Esophagus squamous epithelium (tissue), 4 donors: ENCODE results near the gene REV1.

ENCODE experiments used
- CTCF ChIP-seq, 6 experiments: fragments of 450-650 bp in 4 of 6; fragments of 200-600 bp in 2 of 6; sonication (generic) in 2 of 6; IDR thresholded peaks; one replicate each; pipeline ENCODE4 v1.5.1; 2016 to 2019; ENCODE audit warnings: antibody characterized with exemption in 6 of 6, mild to moderate bottlenecking in 4 of 6, moderate library complexity in 4 of 6
- POLR2A ChIP-seq, 4 donors: fragments of 450-650 bp; IDR thresholded peaks; one replicate each; pipeline ENCODE4 v1.6.1; 2017; ENCODE audit warnings: antibody characterized with exemption in 4 of 4, mild to moderate bottlenecking in 4 of 4, moderate library complexity in 3 of 4

- TF ChIP-seq CTCF (IDR thresholded peaks at IDR 0.05): no peak
- no peak for TF ChIP-seq POLR2A (IDR thresholded peaks at IDR 0.05)
Observed at GRCh38 chr2:99386011-99386410, 103.8 kb downstream of the REV1 start.
